HCT116 (cell line): ENCODE results near the gene MOB3C. TPM values are rescaled to one million over a fixed set of nuclear protein-coding genes. Genes with fewer than 3 reads are reported as not detected.

Experiments used
- ATAC-seq: fragments of 200-7000 bp; cut with Tn5 transposase; 2 replicates; pipeline ENCODE4 v1.9.1; 2020; ENCODE audit warnings: mild to moderate bottlenecking, moderate library complexity
- BruUV-seq: library from RNA; stranded (reverse); fragments of 400-500 nt; replicated peaks from 2 replicates; lab custom pipeline; 2021; lab: Mats Ljungman, UMichigan
- CTCF ChIA-PET: fragments of 300-600 bp; sonication (Branson Sonifier 250); formaldehyde crosslinking; loops from one replicate; lab custom pipeline; 2021; ENCODE audit warnings: antibody characterized with exemption; lab: Charles Lee
- POLR2A ChIA-PET: fragments of 300-600, 350-600 bp; sonication (Branson Sonifier 250); formaldehyde crosslinking; loops from one replicate; lab custom pipeline; 2021; ENCODE audit warnings: antibody characterized with exemption; lab: Charles Lee
- RAD21 ChIA-PET, 2 experiments: fragments of 300-600 bp; sonication (Branson Sonifier 250); formaldehyde crosslinking; loops; one replicate each; lab custom pipeline; 2023; ENCODE audit warnings: low total read pairs in 2 of 2; ENCODE audit not compliant: uncharacterized antibody in 2 of 2, unreplicated experiment in 2 of 2, low non-redundant PET in 1 of 2; lab: Charles Lee
- DNase-seq: peaks from one replicate; pipeline ENCODE4 v3.0.0-alpha.2; 2010; ENCODE audit warnings: low read depth, low spot score
- H2AFZ ChIP-seq: fragments of 200-600 bp; shearing (Covaris generic), sonication (generic); 2 replicates; pipeline ENCODE4 v1.6.1; 2017; ENCODE audit warnings: low read depth, mixed run types, mixed read lengths, antibody characterized with exemption, low read length; ENCODE audit not compliant: poor library complexity, severe bottlenecking
- H3K27ac ChIP-seq: 2 replicates; pipeline ENCODE4 v1.5.1; 2012; ENCODE audit warnings: low read depth, low read length
- H3K27me3 ChIP-seq: fragments of 200-600 bp; sonication (generic); 2 replicates; pipeline ENCODE4 v1.6.1; 2016; ENCODE audit warnings: mixed run types, low read length, mixed read lengths; ENCODE audit not compliant: insufficient read depth
- H3K36me3 ChIP-seq, 2 experiments: fragments of 200-500 bp in 1 of 2; fragments of 200-600 bp in 1 of 2; sonication (Bioruptor generic) in 1 of 2; sonication (generic) in 1 of 2; 2 replicates each; pipeline versions ENCODE4 v1.5.1 to v1.6.1; 2014 to 2016; ENCODE audit warnings: low read length in 2 of 2, inconsistent platforms in 1 of 2, mixed read lengths in 1 of 2, mixed run types in 1 of 2; ENCODE audit not compliant: insufficient read depth in 2 of 2, control insufficient read depth in 1 of 2
- H3K4me1 ChIP-seq, 2 experiments: fragments of 200-600 bp in 1 of 2; sonication (generic) in 1 of 2; 2 replicates each; pipeline versions ENCODE4 v1.5.1 to v1.6.1; 2012 to 2017; ENCODE audit warnings: low read length in 2 of 2, inconsistent platforms in 1 of 2, mild to moderate bottlenecking in 1 of 2, mixed read lengths in 1 of 2, mixed run types in 1 of 2, moderate library complexity in 1 of 2; ENCODE audit not compliant: insufficient read depth in 2 of 2, control insufficient read depth in 1 of 2
- H3K4me2 ChIP-seq: fragments of 200-600 bp; sonication (generic); 2 replicates; pipeline ENCODE4 v1.6.1; 2017; ENCODE audit warnings: mixed run types, low read length, mixed read lengths
- H3K4me3 ChIP-seq, 2 experiments: fragments of 200-600 bp in 1 of 2; sonication (generic) in 1 of 2; replicated peaks in 1 of 2; 2 replicates each; pipeline ENCODE4 v1.5.1; 2011 to 2016; ENCODE audit warnings: low read length in 2 of 2, control low read depth in 1 of 2, low read depth in 1 of 2, mild to moderate bottlenecking in 1 of 2, mixed read lengths in 1 of 2, mixed run types in 1 of 2
- H3K79me2 ChIP-seq: fragments of 200-600 bp; sonication (generic); 2 replicates; pipeline ENCODE4 v1.6.1; 2017; ENCODE audit warnings: mild to moderate bottlenecking, mixed run types, low read length, moderate library complexity, mixed read lengths; ENCODE audit not compliant: insufficient read depth
- H3K9ac ChIP-seq: fragments of 200-600 bp; sonication (generic); 2 replicates; pipeline ENCODE4 v1.6.1; 2016; ENCODE audit warnings: low read length, mixed read lengths
- H3K9me2 ChIP-seq: fragments of 200-600 bp; sonication (generic), shearing (Covaris generic); 2 replicates; pipeline ENCODE4 v1.6.1; 2017; ENCODE audit warnings: mixed run types, mild to moderate bottlenecking, moderate library complexity; ENCODE audit not compliant: insufficient read depth
- H3K9me3 ChIP-seq, 2 experiments: fragments of 200-500 bp in 1 of 2; fragments of 200-600 bp in 1 of 2; sonication (Bioruptor generic) in 1 of 2; sonication (generic) in 1 of 2; 2 replicates each; pipeline ENCODE4 v1.6.1; 2014 to 2017; ENCODE audit warnings: low read length in 2 of 2, mixed read lengths in 2 of 2, inconsistent platforms in 1 of 2, low read depth in 1 of 2, mild to moderate bottlenecking in 1 of 2, mixed run types in 1 of 2, moderate library complexity in 1 of 2; ENCODE audit not compliant: control insufficient read depth in 1 of 2, insufficient read depth in 1 of 2
- H4K20me1 ChIP-seq: fragments of 200-600 bp; sonication (generic), shearing (Covaris generic); 2 replicates; pipeline ENCODE4 v1.6.1; 2017; ENCODE audit warnings: mixed run types, mild to moderate bottlenecking, moderate library complexity; ENCODE audit not compliant: insufficient read depth
- CEBPB ChIP-seq: IDR thresholded peaks from 2 replicates; pipeline ENCODE4 v1.6.1; 2012; ENCODE audit warnings: low read depth
- EZH2phosphoT487 ChIP-seq: fragments of 200-600 bp; IDR thresholded peaks from 2 replicates; pipeline ENCODE4 v1.6.1; 2018; ENCODE audit warnings: antibody characterized with exemption, borderline replicate concordance
- FOSL1 ChIP-seq: IDR thresholded peaks from 2 replicates; pipeline ENCODE4 v1.6.1; 2012; ENCODE audit warnings: low read depth
- POLR2A ChIP-seq: IDR thresholded peaks from 2 replicates; pipeline ENCODE4 v1.7.0; 2011; ENCODE audit warnings: borderline replicate concordance; ENCODE audit not compliant: insufficient read depth, insufficient read length; ENCODE audit errors: extremely low read depth
- POLR2AphosphoS5 ChIP-seq: IDR thresholded peaks from 2 replicates; pipeline ENCODE4 v1.6.1; 2011; ENCODE audit warnings: mild to moderate bottlenecking, low read depth, low read length, moderate library complexity
- SP1 ChIP-seq: IDR thresholded peaks from 2 replicates; pipeline ENCODE4 v1.6.1; 2012; ENCODE audit warnings: low read depth
- SRF ChIP-seq: IDR thresholded peaks from 2 replicates; pipeline ENCODE4 v1.6.1; 2012; ENCODE audit warnings: low read depth
- TCF7L2 ChIP-seq: IDR thresholded peaks from 2 replicates; pipeline ENCODE4 v1.7.0; 2011; ENCODE audit warnings: borderline replicate concordance, inconsistent platforms; ENCODE audit not compliant: insufficient read depth, insufficient read length; ENCODE audit errors: extremely low read depth
- ZBTB33 ChIP-seq: IDR thresholded peaks from 2 replicates; pipeline ENCODE4 v1.6.1; 2011; ENCODE audit warnings: mild to moderate bottlenecking, low read length, moderate library complexity; ENCODE audit not compliant: insufficient replicate concordance; ENCODE audit errors: extremely low read depth
- ZFX ChIP-seq: fragments of 450-650 bp; IDR thresholded peaks from 2 replicates; pipeline ENCODE4 v1.6.1; 2017
- intact Hi-C: fragments of 100-400 bp; cut with micrococcal nuclease; formaldehyde crosslinking; loops from 2 replicates; pipeline ENCODE4 v1.10.0; 2022
- total RNA-seq: library from RNA; stranded (reverse); gene quantifications from one replicate; pipeline ENCODE4 v1.2.1, GENCODE V29; 2021; ENCODE audit not compliant: unreplicated experiment
- TF ChIP-seq, protein P1 (sequence below): IDR thresholded peaks from 2 replicates; pipeline ENCODE4 v1.6.1; 2012; ENCODE audit warnings: low read depth
- TF ChIP-seq, protein P2 (sequence below): IDR thresholded peaks from 2 replicates; pipeline ENCODE4 v1.6.1; 2012

The MOB3C gene
- total RNA-seq, 1 experiment from 2014 or later: 5.5 TPM

DNA sequence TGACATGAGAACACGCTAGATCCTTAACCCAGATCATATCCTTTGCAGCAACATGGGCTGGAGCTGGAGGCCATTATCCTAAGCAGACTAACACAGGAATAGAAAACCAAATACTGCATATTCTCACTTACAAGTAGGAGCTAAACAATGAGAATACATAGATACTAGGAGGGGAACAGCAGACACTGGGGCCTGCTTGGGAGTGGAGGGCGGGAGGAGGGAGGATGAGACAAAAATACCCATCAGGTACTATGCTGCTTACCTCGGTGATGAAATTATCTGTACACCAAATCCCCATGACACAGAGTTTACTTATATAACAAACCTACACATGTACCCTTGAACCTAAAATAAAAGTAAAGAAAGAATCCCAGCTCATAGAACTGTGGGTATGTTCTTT is 1.2 kb upstream of the MOB3C start:
- no peak overlapping the region for H3K4me3 ChIP-seq
- no peaks in the 10 kb centered on the region for H3K27me3 ChIP-seq
- no peaks in the 10 kb centered on the region for H3K79me2 ChIP-seq
- H3K9me2 ChIP-seq: no peaks in the 10 kb centered on the region
- no peak for DNase-seq
- no peak overlapping the region for H3K9ac ChIP-seq
- RAD21 ChIA-PET: no interaction called here
- H2AFZ ChIP-seq: no peak overlapping the region
- BruUV-seq: no TSS peak
- CTCF ChIA-PET: no interaction called here
- H4K20me1 ChIP-seq: no peaks in the 10 kb centered on the region
- no peaks in the 10 kb centered on the region for H3K9me3 ChIP-seq
- no peak overlapping the region for H3K27ac ChIP-seq
- peaks cover 13 to 52% of the 10 kb centered on the region in 2 experiments; a peak in 3 of 4 replicates for H3K4me1 ChIP-seq
- POLR2A ChIA-PET: interaction anchor here (1.0 kb wide), 1 partner anchor 90 kb away, joined by 3 read pairs; no protein-coding TSS in a partner anchor
- TF ChIP-seq ZFX (no peak), POLR2A (no peak), FOSL1 (no peak), TCF7L2 (no peak), POLR2AphosphoS5 (no peak), ZBTB33 (no peak), CEBPB (no peak), SP1 (no peak), EZH2phosphoT487 (no peak), SRF (no peak)
- TF ChIP-seq, protein P1, sequence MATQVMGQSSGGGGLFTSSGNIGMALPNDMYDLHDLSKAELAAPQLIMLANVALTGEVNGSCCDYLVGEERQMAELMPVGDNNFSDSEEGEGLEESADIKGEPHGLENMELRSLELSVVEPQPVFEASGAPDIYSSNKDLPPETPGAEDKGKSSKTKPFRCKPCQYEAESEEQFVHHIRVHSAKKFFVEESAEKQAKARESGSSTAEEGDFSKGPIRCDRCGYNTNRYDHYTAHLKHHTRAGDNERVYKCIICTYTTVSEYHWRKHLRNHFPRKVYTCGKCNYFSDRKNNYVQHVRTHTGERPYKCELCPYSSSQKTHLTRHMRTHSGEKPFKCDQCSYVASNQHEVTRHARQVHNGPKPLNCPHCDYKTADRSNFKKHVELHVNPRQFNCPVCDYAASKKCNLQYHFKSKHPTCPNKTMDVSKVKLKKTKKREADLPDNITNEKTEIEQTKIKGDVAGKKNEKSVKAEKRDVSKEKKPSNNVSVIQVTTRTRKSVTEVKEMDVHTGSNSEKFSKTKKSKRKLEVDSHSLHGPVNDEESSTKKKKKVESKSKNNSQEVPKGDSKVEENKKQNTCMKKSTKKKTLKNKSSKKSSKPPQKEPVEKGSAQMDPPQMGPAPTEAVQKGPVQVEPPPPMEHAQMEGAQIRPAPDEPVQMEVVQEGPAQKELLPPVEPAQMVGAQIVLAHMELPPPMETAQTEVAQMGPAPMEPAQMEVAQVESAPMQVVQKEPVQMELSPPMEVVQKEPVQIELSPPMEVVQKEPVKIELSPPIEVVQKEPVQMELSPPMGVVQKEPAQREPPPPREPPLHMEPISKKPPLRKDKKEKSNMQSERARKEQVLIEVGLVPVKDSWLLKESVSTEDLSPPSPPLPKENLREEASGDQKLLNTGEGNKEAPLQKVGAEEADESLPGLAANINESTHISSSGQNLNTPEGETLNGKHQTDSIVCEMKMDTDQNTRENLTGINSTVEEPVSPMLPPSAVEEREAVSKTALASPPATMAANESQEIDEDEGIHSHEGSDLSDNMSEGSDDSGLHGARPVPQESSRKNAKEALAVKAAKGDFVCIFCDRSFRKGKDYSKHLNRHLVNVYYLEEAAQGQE: no peak
- TF ChIP-seq, protein P2, sequence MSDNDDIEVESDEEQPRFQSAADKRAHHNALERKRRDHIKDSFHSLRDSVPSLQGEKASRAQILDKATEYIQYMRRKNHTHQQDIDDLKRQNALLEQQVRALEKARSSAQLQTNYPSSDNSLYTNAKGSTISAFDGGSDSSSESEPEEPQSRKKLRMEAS: no peak
- ATAC-seq: no peak
- H3K4me2 ChIP-seq: no peak overlapping the region; the same call in 1 of the 2 replicates
- no peaks in the 10 kb centered on the region for H3K36me3 ChIP-seq
- intact Hi-C loops: no loop called here
